HepG2 (cell line): ENCODE measurements around the gene RANBP6. TPM values are rescaled to one million over a fixed set of nuclear protein-coding genes. Genes with fewer than 3 reads are reported as not detected.
A peak's percentile ranks its signal among the peaks of the same experiment; 100 is the strongest.

Experiments
- CBFB ChIP-seq: sonication (generic); formaldehyde crosslinking; IDR thresholded peaks from 2 replicates; pipeline ENCODE4 v1.4.0; 2020; ENCODE audit warnings: missing genetic modification reagents
- FOXK1 ChIP-seq: sonication (generic); formaldehyde crosslinking; IDR thresholded peaks from 2 replicates; pipeline ENCODE4 v1.4.0; 2020; ENCODE audit warnings: low read depth, missing genetic modification reagents, borderline replicate concordance
- GATAD2A ChIP-seq: IDR thresholded peaks from 2 replicates; pipeline ENCODE4 v1.6.1; 2016
- HDAC1 ChIP-seq: sonication (generic); formaldehyde crosslinking; IDR thresholded peaks from 2 replicates; pipeline ENCODE4 v1.5.1; 2020; ENCODE audit warnings: mild to moderate bottlenecking, missing genetic modification reagents
- HNRNPLL ChIP-seq: fragments of 200-400 bp; formaldehyde crosslinking; IDR thresholded peaks from 2 replicates; pipeline ENCODE4 v1.6.1; 2017; ENCODE audit warnings: mild to moderate bottlenecking, low read depth, low read length; ENCODE audit not compliant: poor library complexity, severe bottlenecking
- KAT8 ChIP-seq: IDR thresholded peaks from 2 replicates; pipeline ENCODE4 v1.6.1; 2016; ENCODE audit warnings: missing genetic modification reagents, missing compliant biosample characterization
- KDM2A ChIP-seq: sonication (generic); formaldehyde crosslinking; IDR thresholded peaks from 2 replicates; pipeline ENCODE4 v1.4.0; 2020; ENCODE audit warnings: low read depth, missing genetic modification reagents, borderline replicate concordance
- NCOA1 ChIP-seq: sonication (generic); formaldehyde crosslinking; IDR thresholded peaks from 2 replicates; pipeline ENCODE4 v1.9.0; 2021; ENCODE audit warnings: missing genetic modification reagents
- PRPF4 ChIP-seq: fragments of 200-400 bp; formaldehyde crosslinking; IDR thresholded peaks from 2 replicates; pipeline ENCODE4 v1.6.1; 2016; ENCODE audit warnings: low read length, low read depth; ENCODE audit not compliant: poor library complexity, severe bottlenecking
- RBM22 ChIP-seq: fragments of 200-400 bp; formaldehyde crosslinking; optimal IDR thresholded peaks from 2 replicates; pipeline ENCODE3; 2017; ENCODE audit warnings: mild to moderate bottlenecking, low read length, moderate library complexity
- SALL1 ChIP-seq: sonication (generic); formaldehyde crosslinking; IDR thresholded peaks from 2 replicates; pipeline ENCODE4 v1.8.0; 2022; ENCODE audit warnings: mild to moderate bottlenecking, missing genetic modification reagents
- SP4 ChIP-seq: sonication (generic); formaldehyde crosslinking; IDR thresholded peaks from 2 replicates; pipeline ENCODE4 v1.8.1; 2023; ENCODE audit warnings: mild to moderate bottlenecking, missing genetic modification reagents
- TBX2 ChIP-seq: sonication (generic); formaldehyde crosslinking; IDR thresholded peaks from 2 replicates; pipeline ENCODE4 v1.5.0; 2020; ENCODE audit warnings: missing genetic modification reagents, mild to moderate bottlenecking, borderline replicate concordance
- TMF1 ChIP-seq: sonication (generic); formaldehyde crosslinking; IDR thresholded peaks from 2 replicates; pipeline ENCODE4 v1.8.1; 2022; ENCODE audit warnings: low read depth, missing genetic modification reagents
- ZBTB1 ChIP-seq: sonication (generic); formaldehyde crosslinking; IDR thresholded peaks from 2 replicates; pipeline ENCODE4 v1.4.0; 2020; ENCODE audit warnings: missing genetic modification reagents, borderline replicate concordance
- ZBTB4 ChIP-seq: sonication (generic); formaldehyde crosslinking; IDR thresholded peaks from 2 replicates; pipeline ENCODE4 v1.4.0; 2020; ENCODE audit warnings: missing genetic modification reagents, mild to moderate bottlenecking, borderline replicate concordance
- ZNF501 ChIP-seq: sonication (generic); formaldehyde crosslinking; IDR thresholded peaks from 2 replicates; pipeline ENCODE4 v1.5.1; 2020; ENCODE audit warnings: mild to moderate bottlenecking, moderate library complexity, missing genetic modification reagents
- ZNF562 ChIP-seq: sonication (generic); formaldehyde crosslinking; IDR thresholded peaks from 2 replicates; pipeline ENCODE4 v1.8.0; 2022; ENCODE audit warnings: missing genetic modification reagents, borderline replicate concordance
- ZNF687 ChIP-seq: sonication (generic); formaldehyde crosslinking; IDR thresholded peaks from 2 replicates; pipeline ENCODE4 v1.5.1; 2020; ENCODE audit warnings: mild to moderate bottlenecking, missing genetic modification reagents, moderate library complexity
- ZSCAN25 ChIP-seq: sonication (generic); formaldehyde crosslinking; IDR thresholded peaks from 2 replicates; pipeline ENCODE4 v1.8.0; 2022; ENCODE audit warnings: mild to moderate bottlenecking, missing genetic modification reagents
- polyA plus RNA-seq, 8 experiments: library from polyadenylated mRNA; depleted of rRNA in 3 of 8; stranded (reverse) in 7 of 8; unstranded in 1 of 8; fragments of >200 nt; fragmentation: Illumina TruSeq in 4 of 8; extraction: Trizol in 4 of 8; gene quantifications; 2 replicates each; pipeline versions ENCODE4 v1.2.1 to v1.2.3, GENCODE V29; 2011 to 2016; ENCODE audit warnings: low read depth in 4 of 8, missing spikeins in 1 of 8, mixed read lengths in 1 of 8; ENCODE audit not compliant: insufficient read depth in 1 of 8
- total RNA-seq, 5 experiments: library from RNA; depleted of rRNA; stranded (reverse); fragments of >200 nt; fragmentation: Illumina TruSeq; extraction: Trizol; gene quantifications; 2 replicates each; pipeline ENCODE4 v1.2.3, GENCODE V29; 2016; ENCODE audit warnings: low read depth in 1 of 5
- TF ChIP-seq, protein P1 (sequence below): sonication (generic); formaldehyde crosslinking; IDR thresholded peaks from 2 replicates; pipeline ENCODE4 v1.4.0; 2020; ENCODE audit warnings: mild to moderate bottlenecking, missing genetic modification reagents

Gene RANBP6
- total and polyA plus RNA-seq, 2 of the 13 experiments (the other 11 are each of a cell fraction or from before 2014, with no cell fraction given) = 7.5 to 26.0 TPM

- TF ChIP-seq TMF1 = no peak
- TF ChIP-seq ZSCAN25 (CRISPR knock-in tag) = peak; percentile 75
- TF ChIP-seq ZNF501 (CRISPR knock-in tag) = peak; percentile 74
- TF ChIP-seq ZBTB4 (CRISPR knock-in tag) = peak; percentile 79; the same call in 1 of the 2 replicates
- TF ChIP-seq GATAD2A = peak; percentile 25; the same call in 1 of the 2 replicates
- peak; percentile 61; the same call in 1 of the 2 replicates for TF ChIP-seq HDAC1
- peak; percentile 50; the same call in 1 of the 2 replicates for TF ChIP-seq SP4 (CRISPR knock-in tag)
- TF ChIP-seq CBFB (CRISPR knock-in tag) = 0 out of 2 replicates have a peak, but pooled peaks have one; percentile 29
- TF ChIP-seq KAT8 = 0 out of 2 replicates have a peak, but pooled peaks have one; percentile 24
- TF ChIP-seq ZBTB1 (CRISPR knock-in tag) = no peak
- TF ChIP-seq FOXK1 (CRISPR knock-in tag) = 0 out of 2 replicates have a peak, but pooled peaks have one; percentile 4
- TF ChIP-seq RBM22 = no peak
- peak; percentile 41 for TF ChIP-seq HNRNPLL
- TF ChIP-seq, protein P1, sequence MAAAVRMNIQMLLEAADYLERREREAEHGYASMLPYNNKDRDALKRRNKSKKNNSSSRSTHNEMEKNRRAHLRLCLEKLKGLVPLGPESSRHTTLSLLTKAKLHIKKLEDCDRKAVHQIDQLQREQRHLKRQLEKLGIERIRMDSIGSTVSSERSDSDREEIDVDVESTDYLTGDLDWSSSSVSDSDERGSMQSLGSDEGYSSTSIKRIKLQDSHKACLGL = peak; percentile 72; the same call in 1 of the 2 replicates
- TF ChIP-seq NCOA1 (CRISPR knock-in tag) = no peak
- peak; percentile 58; the same call in 1 of the 2 replicates for TF ChIP-seq SALL1 (CRISPR knock-in tag)
- TF ChIP-seq TBX2 (CRISPR knock-in tag) = peak; percentile 50; the same call in 1 of the 2 replicates
- TF ChIP-seq ZNF687 (CRISPR knock-in tag) = peak; percentile 78
- no peak for TF ChIP-seq PRPF4
- TF ChIP-seq ZNF562 (CRISPR knock-in tag) = no peak
- peak; percentile 29; the same call in 1 of the 2 replicates for TF ChIP-seq KDM2A (CRISPR knock-in tag)
These were observed 8.2 kb downstream of the RANBP6 start (continued) for GRCh38 chr9:6007058-6007769.
